Regular cardiac myocyte (primary cell): Measurements from ENCODE around the gene DNAJC8. TPM values are rescaled to one million over a fixed set of nuclear protein-coding genes. Genes with fewer than 3 reads are reported as not detected.

Experiments
- total RNA-seq: library from RNA; depleted of rRNA; stranded (reverse); fragments of >200 nt; gene quantifications from 2 replicates; pipeline ENCODE4 v1.2.3, GENCODE V29; 2014

DNAJC8 gene
- total RNA-seq: 56.7 and 90.1 TPM in 2 replicates

DNA sequence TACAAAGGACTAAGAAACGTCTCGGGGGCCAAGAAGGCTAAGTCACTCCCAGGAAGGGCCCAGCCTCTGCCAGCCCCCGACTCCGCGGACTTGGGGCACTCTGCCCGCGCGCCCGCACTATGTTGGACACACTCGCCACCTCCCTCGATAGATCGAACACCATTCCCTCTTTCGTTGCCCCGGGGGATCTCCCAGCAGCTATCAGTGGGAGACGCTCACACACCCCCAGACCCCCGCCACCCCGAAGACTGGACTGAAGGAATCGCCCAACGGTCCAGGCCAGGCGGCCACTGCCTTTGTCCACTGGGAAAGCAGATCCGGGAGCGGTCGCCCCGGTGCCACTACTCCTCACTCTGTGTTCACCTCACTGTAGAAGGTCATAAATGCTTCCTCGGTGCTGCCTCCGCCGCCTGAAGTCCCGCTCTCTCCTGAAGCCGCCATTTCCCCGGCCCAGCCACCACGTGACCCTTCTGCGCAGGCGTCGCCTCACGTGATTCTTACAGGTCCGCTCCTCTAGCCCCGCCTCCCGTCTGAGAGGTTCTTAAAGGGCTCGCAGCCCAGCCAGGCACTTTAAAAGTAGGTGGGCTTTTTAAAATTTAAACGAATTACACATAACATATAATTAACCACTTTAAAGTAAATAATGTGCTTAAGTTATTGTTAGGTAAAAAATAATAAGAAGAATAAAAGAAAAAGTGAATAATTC lies at the start of gene DNAJC8:
TSS of gene DNAJC8 (minus strand) at position 472 of the 706 bp plus-strand sequence. CDS start at position 441, 31 bp downstream.

GRCh38 chr1:28259252-28259933 lies 26.6 kb upstream of the DNAJC8 start, which contains the start of gene SESN2:
TSS of gene SESN2 (plus strand) at chr1:28259518. CDS start at chr1:28259848, 330 bp downstream.

DNA sequence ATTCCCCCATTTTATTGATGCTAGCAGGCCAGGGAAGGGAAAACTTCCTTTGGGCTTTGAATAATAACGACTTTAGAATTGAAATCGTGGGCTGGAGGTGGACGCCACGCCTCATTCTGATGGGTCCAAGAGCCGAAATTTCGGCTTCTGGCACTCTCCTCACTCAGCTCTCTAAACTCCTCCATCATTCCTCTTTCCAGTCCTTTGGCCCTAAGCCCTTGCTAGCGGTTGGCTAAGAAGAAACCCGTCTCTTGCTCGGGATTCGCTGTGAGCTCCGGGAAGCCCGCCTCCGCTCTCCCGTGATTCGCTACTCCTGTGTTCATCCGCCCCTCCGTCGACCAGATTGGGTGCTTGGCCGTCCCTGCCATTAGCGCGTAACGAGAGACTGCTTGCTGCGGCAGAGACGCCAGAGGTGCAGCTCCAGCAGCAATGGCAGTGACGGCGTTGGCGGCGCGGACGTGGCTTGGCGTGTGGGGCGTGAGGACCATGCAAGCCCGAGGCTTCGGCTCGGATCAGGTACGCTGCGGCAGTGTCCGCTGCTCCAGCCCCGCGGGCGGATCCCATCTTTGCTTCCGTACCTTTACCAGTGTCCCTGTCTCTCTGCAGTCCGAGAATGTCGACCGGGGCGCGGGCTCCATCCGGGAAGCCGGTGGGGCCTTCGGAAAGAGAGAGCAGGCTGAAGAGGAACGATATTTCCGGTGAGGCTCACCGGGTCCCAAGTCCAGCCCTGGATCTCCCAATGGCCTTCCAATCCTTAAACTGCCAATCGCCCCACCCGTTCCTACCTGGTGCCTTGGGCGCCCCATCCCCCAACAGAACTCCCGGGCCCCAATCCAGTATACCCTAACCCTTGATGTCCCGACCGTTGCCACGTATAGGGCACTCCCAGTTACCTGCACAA lies 3.2 kb upstream of the DNAJC8 start, which contains the start of gene ATP5IF1:
TSS of gene ATP5IF1 (plus strand) at position 370 of the 901 bp plus-strand sequence. CDS start at position 430, 60 bp downstream.

GRCh38 chr1:28176492-28177470 lies 56.0 kb downstream of the DNAJC8 start, which contains the start of gene PTAFR:
TSS of gene PTAFR (minus strand) at chr1:28176690. CDS start at chr1:28151021, 25,669 bp downstream.

Other genes starting within 250 kb of the DNAJC8 start
- 11.3 and 13.2 TPM in 2 replicates for gene EYA3, start 144.4 kb downstream of the DNAJC8 start, total RNA-seq
- gene PTAFR, start 56.3 kb downstream of the DNAJC8 start, total RNA-seq: under 0.01 TPM in 2 replicates
- 116 and 219 TPM in 2 replicates for gene ATP5IF1, start 3.1 kb upstream of the DNAJC8 start, total RNA-seq
- 12.1 and 14.0 TPM in 2 replicates for gene SESN2, start 26.5 kb upstream of the DNAJC8 start, total RNA-seq
- gene MED18, start 96.0 kb upstream of the DNAJC8 start, total RNA-seq: 20.0 and 30.5 TPM in 2 replicates
- gene PHACTR4, start 136.7 kb upstream of the DNAJC8 start, total RNA-seq: 3.7 and 4.4 TPM in 2 replicates